ENCODE data around the gene HHATL.
"Not testable (repeated sequence)": the region's sequence is repeated elsewhere in the genome, so short reads cannot be mapped to it uniquely, and the experiment has no call there.

- not testable (repeated sequence) for TF ChIP-seq EGR1 (IDR thresholded peaks at IDR 0.05; ENCODE audit: low read depth in 2 of 2); TAF1 (conservative IDR thresholded peaks at IDR 0.05); CTCF (IDR thresholded peaks at IDR 0.05; ENCODE audit: low read depth, low read length, missing input control); RAD21 (IDR thresholded peaks at IDR 0.05); RXRA (IDR thresholded peaks at IDR 0.05); YY1 (IDR thresholded peaks at IDR 0.05); REST (IDR thresholded peaks at IDR 0.05); MAX (IDR thresholded peaks at IDR 0.05); GABPA (IDR thresholded peaks at IDR 0.05 in 1 of 2, conservative IDR thresholded peaks at IDR 0.05 in 1 of 2); SP1 (IDR thresholded peaks at IDR 0.05); JUND (IDR thresholded peaks at IDR 0.05); FOXA1 (IDR thresholded peaks at IDR 0.05)
- TF ChIP-seq, protein P1, sequence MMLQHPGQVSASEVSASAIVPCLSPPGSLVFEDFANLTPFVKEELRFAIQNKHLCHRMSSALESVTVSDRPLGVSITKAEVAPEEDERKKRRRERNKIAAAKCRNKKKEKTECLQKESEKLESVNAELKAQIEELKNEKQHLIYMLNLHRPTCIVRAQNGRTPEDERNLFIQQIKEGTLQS (IDR thresholded peaks at IDR 0.05) = not testable (repeated sequence)
- TF ChIP-seq, protein P2, sequence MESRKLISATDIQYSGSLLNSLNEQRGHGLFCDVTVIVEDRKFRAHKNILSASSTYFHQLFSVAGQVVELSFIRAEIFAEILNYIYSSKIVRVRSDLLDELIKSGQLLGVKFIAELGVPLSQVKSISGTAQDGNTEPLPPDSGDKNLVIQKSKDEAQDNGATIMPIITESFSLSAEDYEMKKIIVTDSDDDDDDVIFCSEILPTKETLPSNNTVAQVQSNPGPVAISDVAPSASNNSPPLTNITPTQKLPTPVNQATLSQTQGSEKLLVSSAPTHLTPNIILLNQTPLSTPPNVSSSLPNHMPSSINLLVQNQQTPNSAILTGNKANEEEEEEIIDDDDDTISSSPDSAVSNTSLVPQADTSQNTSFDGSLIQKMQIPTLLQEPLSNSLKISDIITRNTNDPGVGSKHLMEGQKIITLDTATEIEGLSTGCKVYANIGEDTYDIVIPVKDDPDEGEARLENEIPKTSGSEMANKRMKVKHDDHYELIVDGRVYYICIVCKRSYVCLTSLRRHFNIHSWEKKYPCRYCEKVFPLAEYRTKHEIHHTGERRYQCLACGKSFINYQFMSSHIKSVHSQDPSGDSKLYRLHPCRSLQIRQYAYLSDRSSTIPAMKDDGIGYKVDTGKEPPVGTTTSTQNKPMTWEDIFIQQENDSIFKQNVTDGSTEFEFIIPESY (IDR thresholded peaks at IDR 0.05) = not testable (repeated sequence)
These were observed 19.8 kb upstream of the HHATL start for GRCh38 chr3:42722442-42722841.

Measured in liver (tissue), 3 donors.